GM23248 (cell line): ENCODE results near the gene RNU2-63P. TPM values are rescaled to one million over a fixed set of nuclear protein-coding genes. Genes with fewer than 3 reads are reported as not detected.
"Not testable (repeated sequence)": the region's sequence is repeated elsewhere in the genome, so short reads cannot be mapped to it uniquely, and the experiment has no call there.

Source experiments
- DNase-seq: peaks from one replicate; pipeline ENCODE4 v3.0.0-alpha.2; 2015
- H2AFZ ChIP-seq: fragments of 200-600 bp; sonication (generic); 2 replicates; pipeline ENCODE4 v1.6.1; 2016; ENCODE audit warnings: antibody characterized with exemption
- H3F3A ChIP-seq: fragments of 200-600 bp; sonication (generic); 2 replicates; pipeline ENCODE4 v1.6.1; 2016; ENCODE audit warnings: mild to moderate bottlenecking, antibody characterized with exemption, mixed run types; ENCODE audit not compliant: insufficient read depth
- H3K27ac ChIP-seq: fragments of 200-600 bp; sonication (generic); 2 replicates; pipeline ENCODE4 v1.5.1; 2016; ENCODE audit warnings: mild to moderate bottlenecking
- H3K27me3 ChIP-seq: fragments of 200-600 bp; sonication (generic); replicated peaks from 2 replicates; pipeline ENCODE4 v1.6.1; 2016; ENCODE audit warnings: mild to moderate bottlenecking; ENCODE audit not compliant: insufficient read depth
- H3K36me3 ChIP-seq: fragments of 200-600 bp; sonication (generic); 2 replicates; pipeline ENCODE4 v1.6.1; 2016; ENCODE audit warnings: low read depth, mild to moderate bottlenecking
- H3K4me1 ChIP-seq: fragments of 200-600 bp; sonication (generic); 2 replicates; pipeline ENCODE4 v1.6.1; 2016; ENCODE audit warnings: mild to moderate bottlenecking; ENCODE audit not compliant: insufficient read depth
- H3K4me2 ChIP-seq: fragments of 200-600 bp; sonication (generic); one replicate; pipeline ENCODE4 v1.6.1; 2016; ENCODE audit warnings: mild to moderate bottlenecking; ENCODE audit not compliant: unreplicated experiment
- H3K4me3 ChIP-seq: fragments of 200-600 bp; sonication (generic); 2 replicates; pipeline ENCODE4 v1.5.1; 2016; ENCODE audit warnings: mild to moderate bottlenecking
- H3K79me2 ChIP-seq: fragments of 200-600 bp; sonication (generic); 2 replicates; pipeline ENCODE4 v1.6.1; 2016; ENCODE audit warnings: mild to moderate bottlenecking; ENCODE audit not compliant: insufficient read depth
- H3K9ac ChIP-seq: fragments of 200-600 bp; sonication (generic); 2 replicates; pipeline ENCODE4 v1.6.1; 2016; ENCODE audit warnings: mild to moderate bottlenecking
- H3K9me2 ChIP-seq: fragments of 200-600 bp; sonication (generic); 2 replicates; pipeline ENCODE4 v1.6.1; 2016; ENCODE audit warnings: mixed run types, mild to moderate bottlenecking, moderate library complexity; ENCODE audit not compliant: insufficient read depth
- H3K9me3 ChIP-seq: fragments of 200-600 bp; sonication (generic); one replicate; pipeline ENCODE4 v1.6.1; 2017; ENCODE audit warnings: low read depth
- H4K20me1 ChIP-seq: fragments of 200-600 bp; sonication (generic); 2 replicates; pipeline ENCODE4 v1.6.0; 2016; ENCODE audit not compliant: insufficient read depth
- EZH2 ChIP-seq: fragments of 200-600 bp; sonication (generic); IDR thresholded peaks from 2 replicates; pipeline ENCODE4 v1.6.1; 2018; ENCODE audit warnings: antibody characterized with exemption, mild to moderate bottlenecking; ENCODE audit not compliant: insufficient read depth, poor library complexity, severe bottlenecking
- EZH2phosphoT487 ChIP-seq: fragments of 200-600 bp; sonication (generic); IDR thresholded peaks from 2 replicates; pipeline ENCODE4 v1.6.1; 2018; ENCODE audit warnings: antibody characterized with exemption, moderate library complexity, mild to moderate bottlenecking, low read depth; ENCODE audit not compliant: insufficient read depth
- WGBS, 2 experiments: methylation state at CpG; one replicate each; pipeline ENCODE4 v1.1.6; 2015 to 2017; ENCODE audit warnings: low lambda C conversion rate in 2 of 2, low coverage in 1 of 2; ENCODE audit errors: missing lambda C conversion rate in 2 of 2; 5-methylcytosine and 5-hydroxymethylcytosine counted together
- in situ Hi-C: fragments of 300-500 bp; cut with MboI; formaldehyde crosslinking; loops from 2 replicates; pipeline ENCODE4 v1.15.0; 2020
- polyA plus RNA-seq: library from polyadenylated mRNA; unstranded; fragments of >200 nt; fragmentation: Nextera tagmentation; extraction: Ambion mirVana; gene quantifications from 2 replicates; pipeline ENCODE4 v1.2.1, GENCODE V29; 2016
- total RNA-seq: library from RNA; depleted of rRNA; stranded (reverse); fragments of >200 nt; shearing (Covaris generic); gene quantifications from 2 replicates; pipeline ENCODE4 v1.2.3, GENCODE V29; 2014

Gene RNU2-63P
- total and polyA plus RNA-seq, 2 experiments from 2014 or later = not detected

- WGBS, 2 experiments = 43 to 54% methylated on average over 1 of the region's 1 CpG
Measured at GRCh38 chr2:87995756-87996155, 20.6 kb downstream of the RNU2-63P start.

GRCh38 chr2:87994304-87994850 lies 22.0 kb downstream of the RNU2-63P start:
- H3K4me2 ChIP-seq, H3K9me2 ChIP-seq, H2AFZ ChIP-seq, H3K79me2 ChIP-seq, H3F3A ChIP-seq, H3K4me3 ChIP-seq, H3K36me3 ChIP-seq, DNase-seq, H3K9ac ChIP-seq, H3K4me1 ChIP-seq, in situ Hi-C loops, H4K20me1 ChIP-seq, H3K27ac ChIP-seq, H3K9me3 ChIP-seq, H3K27me3 ChIP-seq: not testable (repeated sequence)
- 66 to 71% methylated on average over 5 to 7 of the region's 7 CpGs for WGBS, 2 experiments

More at GRCh38 chr2:87995756-87996155, 20.6 kb downstream of the RNU2-63P start:
- no peak for DNase-seq
- no peaks in the 10 kb centered on the region for H3K36me3 ChIP-seq
- H2AFZ ChIP-seq = no peak overlapping the region
- no peaks in the 10 kb centered on the region for H3K27me3 ChIP-seq
- no peaks in the 10 kb centered on the region for H4K20me1 ChIP-seq
- no peak overlapping the region for H3K9ac ChIP-seq
- in situ Hi-C loops = no loop called here
- TF ChIP-seq EZH2phosphoT487 = no peak
- TF ChIP-seq EZH2 = no peak
- H3K79me2 ChIP-seq = no peaks in the 10 kb centered on the region
- no peaks in the 10 kb centered on the region for H3K9me3 ChIP-seq
- H3K4me1 ChIP-seq = no peaks in the 10 kb centered on the region
- no peak overlapping the region for H3K4me3 ChIP-seq
- no peak overlapping the region for H3K27ac ChIP-seq
- H3K4me2 ChIP-seq = no peak overlapping the region
- no peaks in the 10 kb centered on the region for H3F3A ChIP-seq
- no peaks in the 10 kb centered on the region for H3K9me2 ChIP-seq

- H3K9ac ChIP-seq, H3K4me3 ChIP-seq, H3K4me2 ChIP-seq, in situ Hi-C loops, H2AFZ ChIP-seq, H3K4me1 ChIP-seq, H3K79me2 ChIP-seq, H3K27me3 ChIP-seq, H3K27ac ChIP-seq, H3K36me3 ChIP-seq, H4K20me1 ChIP-seq, H3K9me2 ChIP-seq, DNase-seq, H3K9me3 ChIP-seq, H3F3A ChIP-seq: not testable (repeated sequence)
- WGBS, 2 experiments = 57% methylated on average over 2 of the region's 3 CpGs; no CpG with 5 or more reads in 1 of the 2 experiments
Measured at GRCh38 chr2:87992569-87992968, 23.8 kb downstream of the RNU2-63P start.

GRCh38 chr2:87987473-87987872 lies 28.9 kb downstream of the RNU2-63P start:
- H3K9me3 ChIP-seq, H3K36me3 ChIP-seq, H3F3A ChIP-seq, H4K20me1 ChIP-seq, H3K79me2 ChIP-seq, H3K4me3 ChIP-seq, H3K27me3 ChIP-seq, H3K9ac ChIP-seq, H3K9me2 ChIP-seq, H3K4me1 ChIP-seq, DNase-seq, H3K27ac ChIP-seq, H2AFZ ChIP-seq, H3K4me2 ChIP-seq, in situ Hi-C loops: not testable (repeated sequence)
- no CpG with 5 or more reads among the region's 1 CpG for WGBS, 2 experiments

- WGBS, 2 experiments = 69 to 84% methylated on average over 4 to 5 of the region's 5 CpGs
- H3K4me2 ChIP-seq, H3K4me1 ChIP-seq, H4K20me1 ChIP-seq, H3K36me3 ChIP-seq, H3K9me3 ChIP-seq, H3K9me2 ChIP-seq, H3K4me3 ChIP-seq, H3K27ac ChIP-seq, in situ Hi-C loops, DNase-seq, H3K79me2 ChIP-seq, H3K27me3 ChIP-seq, H2AFZ ChIP-seq, H3K9ac ChIP-seq, H3F3A ChIP-seq: not testable (repeated sequence)
Measured at GRCh38 chr2:87985902-87986301, 30.4 kb downstream of the RNU2-63P start.

- H3K27ac ChIP-seq, H3F3A ChIP-seq, H3K4me1 ChIP-seq, H3K9me2 ChIP-seq, H3K9ac ChIP-seq, H3K4me3 ChIP-seq, H3K79me2 ChIP-seq, H4K20me1 ChIP-seq, H3K4me2 ChIP-seq, H2AFZ ChIP-seq, in situ Hi-C loops, DNase-seq, H3K27me3 ChIP-seq, H3K9me3 ChIP-seq, H3K36me3 ChIP-seq: not testable (repeated sequence)
- no CpG with 5 or more reads among the region's 3 CpGs for whole genome bisulfite sequencing, 2 experiments
Measured at GRCh38 chr2:87981182-87981581, 35.2 kb downstream of the RNU2-63P start.

GRCh38 chr2:87972385-87972784 lies 44.0 kb downstream of the RNU2-63P start:
- H3K27me3 ChIP-seq, H3K4me2 ChIP-seq, DNase-seq, H4K20me1 ChIP-seq, H3K4me3 ChIP-seq, H3K4me1 ChIP-seq, H3K9ac ChIP-seq, H3K9me3 ChIP-seq, H3F3A ChIP-seq, H2AFZ ChIP-seq, H3K9me2 ChIP-seq, H3K27ac ChIP-seq, H3K79me2 ChIP-seq, in situ Hi-C loops, H3K36me3 ChIP-seq: not testable (repeated sequence)
- WGBS, 2 experiments = 75% methylated on average over 4 of the region's 17 CpGs; no CpG with 5 or more reads in 1 of the 2 experiments
